NCI-H187 treated with DMSO at 0.1 percent for 48 hours (cell line): ENCODE data around the gene HOTAIR.

Experiments
- DNase-seq: peaks from one replicate; lab custom pipeline; 2025; lab: John Stamatoyannopoulos, UW

Gene HOTAIR

GRCh38 chr12:54011665-54012532 is 37.1 kb upstream of the HOTAIR start:
- DNase-seq: no peak

- DNase-seq: no peak
Measured at GRCh38 chr12:54010972-54011664, 36.4 kb upstream of the HOTAIR start.

- no peak for DNase-seq
Measured at GRCh38 chr12:54010053-54010971, 35.6 kb upstream of the HOTAIR start.

GRCh38 chr12:54009171-54010052 is 34.7 kb upstream of the HOTAIR start:
- no peak for DNase-seq

- DNase-seq: no peak
Measured at GRCh38 chr12:54008260-54008552, 33.5 kb upstream of the HOTAIR start.

GRCh38 chr12:54007538-54008259 is 32.9 kb upstream of the HOTAIR start:
- DNase-seq: no peak

GRCh38 chr12:54006559-54007220 is 31.9 kb upstream of the HOTAIR start:
- no peak for DNase-seq

GRCh38 chr12:54005853-54006558 is 31.3 kb upstream of the HOTAIR start:
- DNase-seq: no peak

- DNase-seq: no peak
Measured at GRCh38 chr12:54005531-54005852, 30.7 kb upstream of the HOTAIR start.

GRCh38 chr12:54004841-54005530 is 30.2 kb upstream of the HOTAIR start:
- no peak for DNase-seq

- DNase-seq: no peak
Measured at GRCh38 chr12:54004063-54004840, 29.5 kb upstream of the HOTAIR start.

- DNase-seq: no peak
Measured at GRCh38 chr12:54003625-54004024, 28.9 kb upstream of the HOTAIR start.

- no peak for DNase-seq
Measured at GRCh38 chr12:54002915-54003389, 28.2 kb upstream of the HOTAIR start.

GRCh38 chr12:54002278-54002914 is 27.6 kb upstream of the HOTAIR start:
- no peak for DNase-seq

- no peak for DNase-seq
Measured at GRCh38 chr12:54001283-54002187, 26.8 kb upstream of the HOTAIR start.
